ENCODE data around the gene DEF6.

DEF6 gene

GRCh38 chr6:35332074-35332887 is 34.7 kb downstream of the DEF6 start:
- TF ChIP-seq CTCF (IDR thresholded peaks at IDR 0.05) = peak; percentile 30; the same call in 1 of the 2 replicates

- TF ChIP-seq CTCF (IDR thresholded peaks at IDR 0.05) = no peak
Measured at GRCh38 chr6:35341557-35341956, 43.9 kb downstream of the DEF6 start.

- TF ChIP-seq CTCF (IDR thresholded peaks at IDR 0.05) = peak; percentile 91
Measured at GRCh38 chr6:35342258-35343091, 44.9 kb downstream of the DEF6 start, which contains the start of gene PPARD. Gene PPARD, plus strand, starts transcription at chr6:35342558. Its CDS starts 68,530 bp downstream, at chr6:35411088.

- no peak for TF ChIP-seq CTCF (IDR thresholded peaks at IDR 0.05)
Measured at GRCh38 chr6:35343092-35343834, 45.6 kb downstream of the DEF6 start.

GRCh38 chr6:35343835-35344550 is 46.4 kb downstream of the DEF6 start:
- no peak for TF ChIP-seq CTCF (IDR thresholded peaks at IDR 0.05)

- TF ChIP-seq CTCF (IDR thresholded peaks at IDR 0.05) = no peak
Measured at GRCh38 chr6:35351422-35351821, 53.8 kb downstream of the DEF6 start.

GRCh38 chr6:35352735-35353134 is 55.1 kb downstream of the DEF6 start:
- TF ChIP-seq CTCF (IDR thresholded peaks at IDR 0.05) = no peak
